Activated CD4-positive, CD25-positive, alpha-beta regulatory T cell treated with anti-CD3 and anti-CD28 coated beads, Interleukin-2, amount 50 U/mL, for 24 hours (primary cell): Measurements from ENCODE around the gene ENPP6.
"Not testable (repeated sequence)": the region's sequence is repeated elsewhere in the genome, so short reads cannot be mapped to it uniquely, and the experiment has no call there.

Experiments
- ATAC-seq, 2 donors: fragments of 150-1000 bp; cut with Tn5 transposase; one replicate each; pipeline ENCODE4 v1.10.0; 2021; ENCODE audit warnings: mild to moderate bottlenecking in 1 of 2, moderate library complexity in 1 of 2

ENPP6 gene

GRCh38 chr4:184146951-184147350 is 70.7 kb downstream of the ENPP6 start:
- ATAC-seq = no peak

GRCh38 chr4:184145596-184145995 is 72.1 kb downstream of the ENPP6 start:
- ATAC-seq = no peak

GRCh38 chr4:184143770-184144564 is 73.7 kb downstream of the ENPP6 start:
- no peak for ATAC-seq

DNA sequence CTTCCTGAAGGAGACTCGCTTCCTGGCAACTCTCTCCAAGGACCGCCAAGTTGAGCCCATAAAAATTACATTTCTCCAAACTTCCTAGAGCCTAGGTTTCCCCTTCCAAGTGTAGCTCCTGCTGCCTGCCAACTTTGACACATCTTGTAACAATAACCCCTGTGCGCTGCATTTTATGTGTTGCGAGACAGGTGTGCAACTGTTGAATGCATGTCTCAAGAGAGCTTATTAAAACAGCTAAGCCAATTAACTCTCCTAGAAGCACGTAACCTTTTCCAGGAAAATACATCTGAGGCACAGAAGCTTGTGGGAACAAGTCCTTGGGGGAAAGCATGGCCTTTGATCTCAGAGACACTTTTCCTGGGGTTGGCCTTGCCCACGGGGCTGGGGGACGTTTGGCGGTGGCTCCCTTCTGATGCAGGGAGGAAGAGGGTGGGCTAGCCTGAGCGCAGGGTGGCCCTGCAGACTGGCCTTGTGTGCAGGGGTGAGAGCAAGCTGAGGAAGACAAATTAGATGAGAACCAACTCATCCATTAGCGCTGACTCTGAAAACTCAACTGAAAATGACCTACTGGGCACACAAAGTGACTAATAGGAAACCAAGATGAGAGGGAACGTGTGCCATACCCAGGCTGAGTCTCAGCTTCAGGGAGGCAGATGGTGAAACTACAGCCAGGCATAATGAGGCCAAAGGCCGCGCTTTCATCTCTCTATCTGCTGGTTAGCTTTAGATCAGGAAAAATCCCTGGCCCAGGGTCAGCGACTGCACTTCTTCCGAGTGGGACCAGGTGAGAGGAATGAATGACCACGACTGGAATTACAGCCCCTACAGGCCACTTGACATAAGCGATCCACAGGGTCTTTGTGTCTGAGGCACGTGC is 75.3 kb downstream of the ENPP6 start:
- no peak for ATAC-seq

GRCh38 chr4:184140901-184141300 is 76.8 kb downstream of the ENPP6 start:
- not testable (repeated sequence) for ATAC-seq

- ATAC-seq = no peak
These were observed 81.1 kb downstream of the ENPP6 start for GRCh38 chr4:184136525-184136924.

DNA sequence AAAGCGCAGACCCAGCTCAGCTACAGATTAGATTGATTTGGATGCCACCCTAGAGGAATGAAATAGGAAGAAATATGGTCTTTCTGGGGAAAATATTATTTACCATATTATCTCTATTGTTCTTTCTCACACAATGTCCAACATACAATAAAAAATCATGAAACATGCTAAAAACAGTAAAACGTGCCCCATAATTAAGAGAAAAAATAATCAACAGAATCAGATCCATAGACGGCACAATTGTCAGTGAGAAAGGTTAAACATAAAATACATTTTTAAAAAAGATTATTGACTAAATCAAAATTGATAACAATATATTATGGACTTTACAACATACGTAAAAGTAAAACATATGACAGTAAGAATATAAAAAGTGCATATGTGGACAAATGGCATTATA is 90.9 kb downstream of the ENPP6 start:
- ATAC-seq = no peak

GRCh38 chr4:184122631-184123408 is 94.9 kb downstream of the ENPP6 start:
- ATAC-seq = no peak

GRCh38 chr4:184120549-184121127 is 97.0 kb downstream of the ENPP6 start:
- no peak for ATAC-seq

- ATAC-seq = no peak
These were observed 99.9 kb downstream of the ENPP6 start for GRCh38 chr4:184117662-184118199.

DNA sequence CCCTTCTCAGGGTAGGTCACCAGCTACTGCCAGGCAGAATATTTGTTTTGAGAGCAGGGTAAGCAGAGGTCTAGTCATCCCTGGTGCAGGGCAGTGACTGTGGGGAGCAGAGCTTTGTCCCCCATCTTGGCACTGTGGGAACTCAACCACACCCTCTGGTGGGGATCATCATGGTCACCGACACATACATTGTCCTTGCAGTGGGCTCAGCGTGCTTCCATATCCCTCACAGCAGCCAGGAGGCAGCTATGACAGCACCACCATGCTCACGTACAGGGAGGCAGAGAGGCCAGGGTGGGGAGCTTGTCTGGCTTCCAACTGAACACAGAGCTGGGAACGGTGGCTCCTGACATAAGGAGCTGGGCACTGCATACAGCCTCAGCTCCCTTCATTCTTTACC is 102.3 kb downstream of the ENPP6 start:
- no peak for ATAC-seq

DNA sequence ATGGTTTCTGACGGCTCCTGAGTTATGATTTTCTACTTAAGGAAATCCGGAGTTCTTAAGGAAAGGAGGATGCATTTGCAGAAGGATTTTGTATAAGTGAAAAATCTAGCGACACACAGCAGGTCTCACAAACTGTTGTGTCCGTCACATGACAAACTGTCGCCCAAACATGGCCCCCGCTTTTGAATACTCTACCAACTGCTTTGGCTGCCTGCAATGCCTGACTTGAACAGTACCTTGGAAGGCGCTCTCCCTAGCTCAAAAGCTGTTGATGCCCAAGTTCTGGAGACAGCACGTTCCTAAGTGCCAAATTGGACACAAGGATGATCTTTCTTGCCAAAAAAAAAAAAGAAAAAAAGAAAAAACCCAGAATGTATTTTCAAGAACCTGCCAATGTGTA is 103.2 kb downstream of the ENPP6 start:
- ATAC-seq = no peak

DNA sequence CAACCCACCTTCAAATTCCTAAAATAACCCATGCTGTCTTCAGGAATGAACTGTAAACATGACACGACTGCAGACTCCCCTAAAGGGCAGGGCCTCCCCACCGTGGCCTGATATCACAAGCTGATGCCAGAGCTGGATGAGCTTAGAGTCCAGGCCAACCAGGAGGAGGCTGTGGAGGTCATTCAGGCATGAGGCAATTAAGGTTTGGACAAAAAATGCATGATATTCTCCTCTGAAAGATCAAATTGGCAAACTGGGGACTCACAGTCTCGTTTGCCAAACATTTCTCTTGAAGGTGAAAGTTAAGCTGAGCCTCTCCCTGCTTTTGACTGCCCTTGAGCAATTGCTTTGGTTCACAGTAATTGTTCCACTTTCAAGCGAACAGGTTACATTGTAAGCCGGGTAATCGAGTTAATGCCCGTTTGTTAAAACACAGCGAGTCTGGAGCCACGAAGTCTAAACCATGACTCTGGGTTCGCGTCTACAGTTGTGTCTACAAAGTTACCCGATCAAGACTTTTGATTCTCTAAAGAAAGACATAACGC is 105.6 kb downstream of the ENPP6 start:
- ATAC-seq = no peak

GRCh38 chr4:184111233-184111832 is 106.3 kb downstream of the ENPP6 start:
- no peak for ATAC-seq

DNA sequence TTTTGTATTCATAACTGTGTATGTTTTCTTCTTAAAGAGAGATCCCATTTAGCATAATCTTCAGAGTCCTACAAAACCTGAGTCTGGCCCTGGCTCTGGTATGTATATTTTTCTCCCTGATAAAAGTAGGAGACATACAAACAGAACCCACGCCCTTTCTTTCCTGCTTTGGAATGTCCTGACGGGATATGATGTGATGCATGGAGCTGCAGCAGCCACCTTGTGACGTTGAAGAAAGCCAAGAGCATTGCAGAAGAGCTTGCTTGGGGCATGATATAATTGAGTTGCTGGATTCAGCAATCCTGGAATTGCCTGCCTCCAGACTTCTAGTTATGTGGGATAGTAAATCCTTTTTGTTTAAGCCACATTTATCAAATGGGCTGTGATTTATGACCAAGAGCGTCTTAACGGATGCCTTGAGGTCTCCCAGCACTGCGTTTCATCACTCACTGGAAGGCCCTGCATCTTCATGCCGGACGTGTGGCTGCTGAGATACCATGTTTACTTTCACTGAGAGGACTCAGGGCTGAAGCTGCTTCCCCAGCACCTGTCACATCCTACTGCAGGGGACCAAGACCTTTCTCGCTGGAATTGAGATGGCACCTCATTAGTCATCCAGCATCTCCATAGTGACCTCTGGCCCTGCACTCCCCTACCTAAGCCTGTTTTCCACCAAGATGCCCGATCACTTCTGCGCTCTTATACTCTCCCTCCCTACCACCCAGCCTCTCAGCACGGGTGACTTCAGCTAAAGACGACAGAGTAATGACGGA is 107.0 kb downstream of the ENPP6 start:
- ATAC-seq = no peak

- no peak for ATAC-seq
These were observed 109.6 kb downstream of the ENPP6 start for GRCh38 chr4:184108006-184108501.

DNA sequence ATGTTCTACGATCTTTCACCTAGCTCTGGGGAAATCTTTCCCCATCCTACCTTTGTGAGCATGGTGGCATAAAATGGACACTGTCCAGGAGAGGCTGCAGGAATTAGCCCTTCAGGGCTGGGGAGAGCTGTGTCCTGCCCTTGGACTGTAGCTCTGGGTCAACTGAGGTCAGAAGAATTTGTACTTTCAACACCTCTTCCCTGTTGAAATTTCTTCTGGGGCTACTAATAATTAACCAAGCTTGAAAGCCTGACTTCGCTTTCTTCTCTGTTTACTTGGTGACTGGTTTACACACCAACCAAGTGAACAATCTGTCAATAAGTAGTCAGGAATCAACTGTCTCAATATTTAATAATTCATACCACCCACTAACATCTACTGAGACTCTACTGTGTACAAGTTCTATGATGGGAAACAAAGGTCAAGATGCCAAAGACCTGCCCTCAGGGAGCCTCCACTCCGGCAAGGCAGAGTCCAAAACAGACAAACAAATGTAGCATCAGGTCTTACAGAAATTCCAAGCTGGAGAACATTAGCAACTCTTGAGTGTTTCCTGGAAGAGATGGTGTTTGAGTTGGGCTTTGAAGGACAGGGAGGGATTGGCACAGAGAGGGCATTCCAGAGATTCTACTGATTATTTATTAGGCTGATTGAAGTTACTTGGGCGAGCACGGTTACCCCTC is 113.1 kb downstream of the ENPP6 start:
- no peak for ATAC-seq

GRCh38 chr4:184103527-184104264 is 114.0 kb downstream of the ENPP6 start:
- ATAC-seq = no peak

DNA sequence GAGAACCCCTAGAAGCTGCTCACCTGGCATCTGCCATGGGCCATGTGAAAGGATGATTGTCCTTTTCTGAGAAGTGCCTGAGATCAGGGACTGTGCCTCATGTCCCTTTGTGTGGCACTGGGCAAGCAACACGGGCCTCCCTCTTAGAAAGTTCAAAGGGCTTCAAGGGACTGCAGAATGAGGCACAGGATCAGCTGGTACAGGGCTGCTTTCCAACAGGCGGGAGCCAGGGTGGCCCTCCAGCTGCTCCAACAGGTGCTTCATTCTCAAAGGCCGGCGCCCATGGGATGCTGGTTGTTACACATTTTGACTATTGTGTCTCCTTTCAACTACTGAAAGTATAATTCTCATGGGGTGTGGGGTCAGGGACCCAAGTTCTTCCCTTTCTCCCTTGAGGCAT is 114.7 kb downstream of the ENPP6 start:
- no peak for ATAC-seq
